Endothelial cell of umbilical vein (primary cell): ENCODE results near the gene CYP39A1. TPM values are rescaled to one million over a fixed set of nuclear protein-coding genes. Genes with fewer than 3 reads are reported as not detected.

Experiments
- BruUV-seq: library from RNA; stranded (reverse); fragments of 400-500 nt; replicated peaks from 2 replicates; lab custom pipeline; 2021; lab: Mats Ljungman, UMichigan
- CTCF ChIA-PET: fragments of 300-600, 350-600 bp; sonication (Branson Sonifier 250); formaldehyde crosslinking; loops from one replicate; lab custom pipeline; 2021; ENCODE audit warnings: antibody characterized with exemption, inconsistent platforms; lab: Charles Lee
- POLR2A ChIA-PET: fragments of 300-600, 350-600 bp; sonication (Branson Sonifier 250); formaldehyde crosslinking; loops from one replicate; lab custom pipeline; 2021; ENCODE audit warnings: antibody characterized with exemption, inconsistent platforms; lab: Charles Lee
- DNase-seq: peaks from one replicate; pipeline ENCODE4 v3.0.0-alpha.2; 2011; ENCODE audit warnings: low read depth, low spot score
- FAIRE-seq: peaks from 2 replicates; lab custom pipeline; 2011; peaks lifted over from hg19 to GRCh38; lab: Jason Lieb, UNC
- H2AFZ ChIP-seq: 2 replicates; pipeline ENCODE4 v1.6.0; 2012; ENCODE audit warnings: low read depth, low read length, control low read depth, inconsistent platforms
- H3K27ac ChIP-seq: 2 replicates; pipeline ENCODE4 v1.5.1; 2011; ENCODE audit warnings: low read depth, mild to moderate bottlenecking, control low read depth, low read length, moderate library complexity; ENCODE audit not compliant: insufficient read depth
- H3K27me3 ChIP-seq, 2 experiments: 2 replicates each; pipeline versions ENCODE4 v1.6.0 to v1.6.1; 2011; ENCODE audit warnings: low read length in 2 of 2, mixed read lengths in 1 of 2; ENCODE audit not compliant: control insufficient read depth in 2 of 2, insufficient read depth in 2 of 2
- H3K36me3 ChIP-seq, 2 experiments: 2 replicates in 1 of 2; 3 replicates in 1 of 2; pipeline ENCODE4 v1.5.1; 2011; ENCODE audit warnings: low read length in 2 of 2, mild to moderate bottlenecking in 1 of 2, moderate library complexity in 1 of 2; ENCODE audit not compliant: control insufficient read depth in 2 of 2, insufficient read depth in 2 of 2; ENCODE audit errors: extremely low read depth in 1 of 2
- H3K4me1 ChIP-seq: 3 replicates; pipeline ENCODE4 v1.5.1; 2011; ENCODE audit warnings: mild to moderate bottlenecking, low read length; ENCODE audit not compliant: control insufficient read depth, insufficient read depth; ENCODE audit errors: extremely low read depth
- H3K4me2 ChIP-seq: 2 replicates; pipeline ENCODE4 v1.6.1; 2011; ENCODE audit warnings: low read length, control low read depth, mixed read lengths; ENCODE audit not compliant: insufficient read depth
- H3K4me3 ChIP-seq, 3 experiments: fragments of 200-600 bp in 1 of 3; sonication (generic), shearing (Covaris generic) in 1 of 3; replicated peaks in 1 of 3; 2 replicates each; pipeline ENCODE4 v1.5.1; 2011 to 2016; ENCODE audit warnings: control low read depth in 3 of 3, low read length in 3 of 3, mild to moderate bottlenecking in 2 of 3, inconsistent platforms in 1 of 3, low read depth in 1 of 3, moderate library complexity in 1 of 3; ENCODE audit not compliant: insufficient read depth in 1 of 3
- H3K79me2 ChIP-seq: 2 replicates; pipeline ENCODE4 v1.6.0; 2012; ENCODE audit warnings: low read length, inconsistent platforms; ENCODE audit not compliant: control insufficient read depth, insufficient read depth
- H3K9ac ChIP-seq: replicated peaks from 2 replicates; pipeline ENCODE3; 2011; ENCODE audit warnings: low read length, control low read depth; ENCODE audit not compliant: insufficient read depth; ENCODE audit errors: extremely low read depth
- H3K9me1 ChIP-seq: replicated peaks from 3 replicates; pipeline ENCODE4 v1.6.0; 2011; ENCODE audit warnings: mild to moderate bottlenecking, low read length; ENCODE audit not compliant: control insufficient read depth, insufficient read depth; ENCODE audit errors: extremely low read depth
- H3K9me3 ChIP-seq: replicated peaks from 2 replicates; pipeline ENCODE4 v1.5.1; 2012; ENCODE audit warnings: low read length, inconsistent platforms; ENCODE audit not compliant: control insufficient read depth, insufficient read depth
- H4K20me1 ChIP-seq: replicated peaks from 2 replicates; pipeline ENCODE3; 2011; ENCODE audit warnings: mild to moderate bottlenecking, low read length; ENCODE audit not compliant: control insufficient read depth, insufficient read depth; ENCODE audit errors: extremely low read depth
- EZH2 ChIP-seq: IDR thresholded peaks from 2 replicates; pipeline ENCODE4 v1.6.1; 2012; ENCODE audit warnings: borderline replicate concordance, low read depth, mild to moderate bottlenecking, moderate library complexity, low read length, inconsistent platforms; ENCODE audit not compliant: severe bottlenecking
- FOS ChIP-seq: IDR thresholded peaks from 2 replicates; pipeline ENCODE4 v1.6.1; 2011; ENCODE audit warnings: mild to moderate bottlenecking, low read length, moderate library complexity, borderline replicate concordance; ENCODE audit not compliant: insufficient read depth
- GATA2 ChIP-seq: IDR thresholded peaks from 2 replicates; pipeline ENCODE4 v1.7.0; 2011; ENCODE audit warnings: low read depth, mild to moderate bottlenecking, moderate library complexity, mixed read lengths, low read length; ENCODE audit not compliant: insufficient read length, insufficient read depth
- JUN ChIP-seq: IDR thresholded peaks from 2 replicates; pipeline ENCODE4 v1.6.1; 2011; ENCODE audit warnings: borderline replicate concordance, low read depth; ENCODE audit not compliant: insufficient read length, insufficient read depth
- MAX ChIP-seq: IDR thresholded peaks from 2 replicates; pipeline ENCODE4 v1.6.1; 2011; ENCODE audit not compliant: insufficient read depth, insufficient read length
- MYC ChIP-seq: IDR thresholded peaks from one replicate; pipeline ENCODE4 v1.6.1; 2011; ENCODE audit warnings: mild to moderate bottlenecking, low read depth, low read length
- POLR2A ChIP-seq: IDR thresholded peaks from 2 replicates; pipeline ENCODE4 v1.6.1; 2012; ENCODE audit warnings: low read depth, mild to moderate bottlenecking, control low read depth, low read length
- POLR2AphosphoS5 ChIP-seq: IDR thresholded peaks from 2 replicates; pipeline ENCODE4 v1.6.1; 2012; ENCODE audit warnings: low read depth, mild to moderate bottlenecking, control low read depth, low read length, moderate library complexity; ENCODE audit not compliant: insufficient read depth
- dilution Hi-C: fragments of 300-500 bp; cut with MboI; formaldehyde crosslinking; loops from one replicate; pipeline ENCODE4 v1.15.0; 2019; ENCODE audit warnings: low sequenced_read_pairs; ENCODE audit not compliant: extremely low pct_ligation_motif_present
- intact Hi-C: fragments of 100-400 bp; cut with micrococcal nuclease; formaldehyde crosslinking; loops from one replicate; pipeline ENCODE4 v1.10.0; 2022
- polyA plus RNA-seq, 4 experiments: library from polyadenylated mRNA; depleted of rRNA in 3 of 4; stranded (reverse) in 3 of 4; unstranded in 1 of 4; fragments of >200 nt; gene quantifications; 2 replicates each; pipeline versions ENCODE4 v1.2.1 to v1.2.3, GENCODE V29; 2011 to 2012; ENCODE audit warnings: missing spikeins in 1 of 4
- total RNA-seq: library from RNA; stranded (reverse); gene quantifications from 2 replicates; pipeline ENCODE4 v1.2.3, GENCODE V29; 2021

CYP39A1 gene
- total and polyA plus RNA-seq, 2 donors (not counting 3 experiments of a cell fraction or from before 2014, with no cell fraction given), result not detected

DNA sequence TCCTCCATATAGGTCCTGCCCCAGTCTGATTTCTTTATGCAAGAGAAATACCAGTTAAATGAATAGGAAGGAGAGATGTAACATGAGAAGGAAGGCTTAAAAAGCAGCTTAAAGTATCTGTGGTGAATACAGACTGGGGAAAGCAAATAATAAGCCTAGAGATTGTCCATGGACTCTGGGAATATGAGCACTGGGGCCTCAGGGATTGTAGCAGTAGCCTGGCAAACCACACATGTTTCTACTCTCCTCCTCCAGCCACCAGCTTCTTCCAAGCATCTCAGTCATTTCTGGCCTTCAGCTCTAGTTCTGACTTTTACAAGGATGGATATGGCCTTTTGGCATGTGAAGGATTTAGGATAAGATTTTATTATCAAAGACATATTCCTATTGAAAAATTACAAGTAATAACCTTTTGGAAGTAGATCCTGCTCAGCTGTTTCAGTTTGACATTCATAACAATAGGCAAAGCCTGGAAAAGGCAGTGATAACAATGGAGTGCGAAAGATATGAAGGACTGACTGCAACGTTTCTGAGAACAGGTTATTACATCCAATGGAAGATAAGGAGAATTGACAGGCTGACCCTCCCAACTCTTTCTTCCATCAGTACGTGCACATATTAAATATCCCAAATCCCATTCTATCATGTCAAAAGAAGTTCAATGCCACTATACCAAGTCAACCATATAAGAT, 41.6 kb downstream of the CYP39A1 start:
- no peaks in the 10 kb centered on the region for H3K4me1 ChIP-seq
- CTCF ChIA-PET, result interaction anchor here (1.0 kb wide), 1 partner anchor 11 kb away, joined by 3 read pairs; no protein-coding TSS in a partner anchor
- intact Hi-C loops, result no loop called here
- no peaks in the 10 kb centered on the region for H3K79me2 ChIP-seq
- dilution Hi-C loops, result no loop called here
- no peaks in the 10 kb centered on the region for H3K9me1 ChIP-seq
- H3K27me3 ChIP-seq, result no peaks in the 10 kb centered on the region
- H3K27ac ChIP-seq, result no peak overlapping the region
- DNase-seq, result no peak
- H3K36me3 ChIP-seq, result no peaks in the 10 kb centered on the region
- no peaks in the 10 kb centered on the region for H4K20me1 ChIP-seq
- no peak for FAIRE-seq
- no peak overlapping the region for H3K4me3 ChIP-seq
- H3K4me2 ChIP-seq, result no peak overlapping the region
- POLR2A ChIA-PET, result no interaction called here
- BruUV-seq, result no TSS peak
- no peak overlapping the region for H3K9ac ChIP-seq
- no peaks in the 10 kb centered on the region for H3K9me3 ChIP-seq
- H2AFZ ChIP-seq, result no peak overlapping the region
- TF ChIP-seq POLR2A (no peak), EZH2 (no peak), POLR2AphosphoS5 (no peak)

GRCh38 chr6:46606338-46606737, 46.3 kb downstream of the CYP39A1 start:
- BruUV-seq, result no TSS peak
- TF ChIP-seq FOS, result no peak
- no peak for TF ChIP-seq MYC
- TF ChIP-seq JUN, result no peak
- no peak for TF ChIP-seq GATA2
- no peak for TF ChIP-seq POLR2AphosphoS5
- TF ChIP-seq EZH2, result no peak
- TF ChIP-seq MAX, result no peak
- no peaks in the 10 kb centered on the region for H3K9me1 ChIP-seq

More at GRCh38 chr6:46606338-46606737, 46.3 kb downstream of the CYP39A1 start:
- DNase-seq (no peak), FAIRE-seq (no peak)
- H3K4me3 ChIP-seq, result no peak overlapping the region
- no peaks in the 10 kb centered on the region for H3K36me3 ChIP-seq
- dilution Hi-C loops (no loop called here), intact Hi-C loops (no loop called here)
- ChIA-PET POLR2A (no interaction called here), CTCF (no interaction called here)
- H2AFZ ChIP-seq, result no peak overlapping the region
- H3K27ac ChIP-seq, result no peak overlapping the region
- no peaks in the 10 kb centered on the region for H3K9me3 ChIP-seq
- H4K20me1 ChIP-seq, result no peaks in the 10 kb centered on the region
- H3K4me2 ChIP-seq, result no peak overlapping the region
- no peaks in the 10 kb centered on the region for H3K27me3 ChIP-seq
- no peak overlapping the region for H3K9ac ChIP-seq
- no peaks in the 10 kb centered on the region for H3K4me1 ChIP-seq
- H3K79me2 ChIP-seq, result no peaks in the 10 kb centered on the region
